ENCODE measurements around the gene LHX2. TPM values are rescaled to one million over a fixed set of nuclear protein-coding genes. Genes with fewer than 3 reads are reported as not detected.

Gene LHX2
- total and polyA plus RNA-seq, 12 donors: 0.06 to 0.37 (median 0.24) TPM; not detected in 9

DNA sequence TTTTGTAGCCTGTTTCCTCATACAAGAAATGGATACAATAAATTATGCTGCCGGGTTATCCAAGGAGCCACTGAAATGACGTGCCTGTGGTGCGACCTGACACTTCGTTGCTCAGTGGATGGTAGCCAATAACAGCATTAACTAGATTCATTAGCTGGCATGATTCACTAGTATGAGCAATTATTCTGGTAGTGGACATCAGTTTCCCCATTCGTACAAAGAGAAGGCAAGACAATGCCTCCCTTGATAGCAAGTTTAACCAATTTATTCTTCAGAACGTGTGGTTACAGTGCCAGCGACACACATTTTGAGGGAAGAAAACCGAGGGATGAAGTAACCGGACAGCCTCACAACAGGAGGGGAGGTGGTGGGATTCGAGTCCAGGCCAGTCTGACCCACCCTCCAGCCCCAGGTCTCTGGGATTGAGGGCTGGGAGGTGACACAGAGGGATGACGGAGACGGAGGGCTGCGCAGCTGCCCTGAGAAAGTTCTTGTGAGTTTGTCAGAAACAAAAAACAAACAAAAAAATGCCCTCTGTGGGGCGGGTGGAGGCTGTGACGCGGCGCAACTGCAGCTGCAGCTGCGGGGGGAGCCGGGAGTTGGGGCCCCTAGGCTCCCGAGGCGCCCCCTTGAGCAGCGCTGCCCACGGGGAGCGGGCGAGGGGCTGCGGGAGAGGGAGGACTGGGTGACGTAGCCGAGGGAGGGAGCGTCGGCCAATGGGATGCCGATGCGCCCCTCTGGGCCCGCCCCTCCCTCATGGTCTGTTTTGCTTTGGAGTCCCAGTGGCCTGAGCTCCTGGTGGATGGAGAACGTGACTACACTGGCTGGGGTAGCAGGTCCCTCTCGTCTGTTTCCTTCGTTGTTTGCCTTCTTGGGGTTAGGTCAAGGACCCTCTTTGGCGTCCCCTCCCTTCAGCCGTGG is 10.9 kb downstream of the LHX2 start:
- no peak for TF ChIP-seq POLR2A (IDR thresholded peaks at IDR 0.05)
- TF ChIP-seq, protein P1, sequence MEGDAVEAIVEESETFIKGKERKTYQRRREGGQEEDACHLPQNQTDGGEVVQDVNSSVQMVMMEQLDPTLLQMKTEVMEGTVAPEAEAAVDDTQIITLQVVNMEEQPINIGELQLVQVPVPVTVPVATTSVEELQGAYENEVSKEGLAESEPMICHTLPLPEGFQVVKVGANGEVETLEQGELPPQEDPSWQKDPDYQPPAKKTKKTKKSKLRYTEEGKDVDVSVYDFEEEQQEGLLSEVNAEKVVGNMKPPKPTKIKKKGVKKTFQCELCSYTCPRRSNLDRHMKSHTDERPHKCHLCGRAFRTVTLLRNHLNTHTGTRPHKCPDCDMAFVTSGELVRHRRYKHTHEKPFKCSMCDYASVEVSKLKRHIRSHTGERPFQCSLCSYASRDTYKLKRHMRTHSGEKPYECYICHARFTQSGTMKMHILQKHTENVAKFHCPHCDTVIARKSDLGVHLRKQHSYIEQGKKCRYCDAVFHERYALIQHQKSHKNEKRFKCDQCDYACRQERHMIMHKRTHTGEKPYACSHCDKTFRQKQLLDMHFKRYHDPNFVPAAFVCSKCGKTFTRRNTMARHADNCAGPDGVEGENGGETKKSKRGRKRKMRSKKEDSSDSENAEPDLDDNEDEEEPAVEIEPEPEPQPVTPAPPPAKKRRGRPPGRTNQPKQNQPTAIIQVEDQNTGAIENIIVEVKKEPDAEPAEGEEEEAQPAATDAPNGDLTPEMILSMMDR (IDR thresholded peaks at IDR 0.05): no peak
- no peaks in the 10 kb centered on the region for H3K9me3 ChIP-seq (replicated peaks in 1 of 3)
- 7 to 14% (median 10%) methylated on average over 24 to 38 of the region's 38 CpGs for WGBS, 4 donors
- peaks cover 13 to 20% of the 10 kb centered on the region in 2 donors for H3K4me1 ChIP-seq (replicated peaks in 1 of 2)
- no peaks in the 10 kb centered on the region for H3K36me3 ChIP-seq (replicated peaks in 1 of 2)
- no peak overlapping the region for H3K27ac ChIP-seq
- H3K4me3 ChIP-seq: no peak overlapping the region
- intact Hi-C loops (cut with DNase I): no loop called here
- DNase-seq: no peak
- H3K27me3 ChIP-seq: peaks cover 68% of the 10 kb centered on the region

DNA sequence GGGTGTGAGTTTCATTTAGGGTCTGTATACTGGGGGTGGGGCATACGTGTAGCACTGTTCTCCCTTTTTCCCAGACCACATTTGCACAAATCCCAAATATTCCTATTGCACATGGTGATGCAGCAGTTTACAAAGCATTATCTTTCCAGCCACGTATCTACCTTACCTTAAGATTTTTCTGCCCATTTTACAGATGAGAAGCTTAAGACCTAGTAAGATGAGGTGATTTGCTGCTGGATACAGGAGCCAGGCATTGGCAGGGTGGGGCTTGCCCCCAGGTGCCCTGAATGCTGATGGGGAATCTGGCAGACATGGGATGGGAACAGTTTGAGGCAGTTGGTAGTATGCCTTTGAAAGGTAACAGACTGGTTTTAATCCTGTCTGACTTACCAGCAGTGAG is 12.5 kb downstream of the LHX2 start:
- WGBS, 4 donors: 58 to 77% (median 72%) methylated on average over 2 of the region's 2 CpGs
- Histone ChIP-seq H3K36me3 (replicated peaks in 1 of 2) (no peaks in the 10 kb centered on the region), H3K27me3 (peaks cover 51% of the 10 kb centered on the region), H3K9me3 (replicated peaks in 1 of 3) (no peaks in the 10 kb centered on the region), H3K27ac (no peak overlapping the region), H3K4me1 (replicated peaks in 1 of 2) (peaks cover 0 to 5% of the 10 kb centered on the region in 2 donors), H3K4me3 (no peak overlapping the region)
- intact Hi-C loops (cut with DNase I): no loop called here
- no peak for TF ChIP-seq POLR2A (IDR thresholded peaks at IDR 0.05)
- TF ChIP-seq, protein P1 (IDR thresholded peaks at IDR 0.05): no peak
- DNase-seq: no peak

DNA sequence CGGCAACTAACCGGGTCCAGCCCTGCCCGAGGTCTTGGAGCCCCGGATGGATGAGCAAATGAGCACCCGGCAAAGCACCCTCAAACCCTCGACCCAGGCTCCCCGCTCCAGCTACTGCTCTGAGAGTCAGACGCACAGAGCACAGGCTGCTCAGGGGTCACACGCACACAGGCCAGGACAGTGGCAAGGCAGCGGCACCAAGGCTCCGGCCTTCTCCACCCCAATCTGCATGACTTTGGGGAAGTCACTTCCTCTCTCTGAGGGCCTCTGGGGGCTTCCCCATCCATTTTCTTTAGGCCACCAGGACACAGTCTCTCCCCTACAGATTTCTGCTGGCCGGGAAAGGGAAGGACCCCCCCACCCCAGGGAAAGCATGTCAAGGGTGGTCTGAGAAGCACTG is 18.0 kb downstream of the LHX2 start:
- Histone ChIP-seq H3K4me3 (no peak overlapping the region), H3K27ac (no peak overlapping the region), H3K36me3 (replicated peaks in 1 of 2) (no peaks in the 10 kb centered on the region), H3K4me1 (replicated peaks in 1 of 2) (no peaks in the 10 kb centered on the region), H3K9me3 (replicated peaks in 1 of 3) (no peaks in the 10 kb centered on the region), H3K27me3 (peaks cover 36% of the 10 kb centered on the region)
- intact Hi-C loops (cut with DNase I): loop anchor here in 1 of 2 donors (10.0 kb wide), 1 partner anchor 315 kb away; no protein-coding TSS in a partner anchor
- TF ChIP-seq, protein P1 (IDR thresholded peaks at IDR 0.05): no peak
- TF ChIP-seq POLR2A (IDR thresholded peaks at IDR 0.05): no peak
- DNase-seq: no peak
- 84 to 88% (median 85%) methylated on average over 10 to 12 of the region's 12 CpGs for WGBS, 4 donors

DNA sequence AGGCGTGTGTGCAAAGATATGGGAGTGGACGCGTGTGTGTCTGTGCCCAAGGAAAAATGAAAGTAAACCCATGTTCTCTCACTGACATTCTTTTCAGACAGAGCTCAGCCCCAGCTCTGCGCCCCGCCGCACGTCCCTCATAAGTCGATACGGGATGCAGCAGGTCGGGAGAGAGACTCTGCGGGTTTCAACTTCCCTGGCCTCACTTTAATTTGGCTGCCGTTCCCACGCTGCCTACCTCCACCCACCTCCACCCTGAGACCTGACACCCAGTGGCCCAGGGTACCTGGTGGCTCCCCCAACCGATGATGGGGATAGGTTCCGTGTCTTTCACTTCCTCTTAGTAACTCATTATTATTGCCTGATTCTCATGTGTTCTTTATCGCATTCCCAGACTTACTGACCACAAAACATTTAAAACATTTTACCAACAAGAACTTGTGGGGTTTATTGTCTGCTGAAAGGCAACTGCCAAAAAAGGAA is 19.4 kb downstream of the LHX2 start:
- WGBS, 4 donors: 75 to 79% (median 76%) methylated on average over 16 of the region's 16 CpGs
- no peak for DNase-seq
- Histone ChIP-seq H3K9me3 (replicated peaks in 1 of 3) (no peaks in the 10 kb centered on the region), H3K4me3 (no peak overlapping the region), H3K36me3 (replicated peaks in 1 of 2) (no peaks in the 10 kb centered on the region), H3K4me1 (replicated peaks in 1 of 2) (no peaks in the 10 kb centered on the region), H3K27me3 (peaks cover 30% of the 10 kb centered on the region), H3K27ac (no peak overlapping the region)
- intact Hi-C loops (cut with DNase I): loop anchor here in 1 of 2 donors (10.0 kb wide), 1 partner anchor 316 kb away; no protein-coding TSS in a partner anchor
- TF ChIP-seq, protein P1 (IDR thresholded peaks at IDR 0.05): no peak
- TF ChIP-seq POLR2A (IDR thresholded peaks at IDR 0.05): no peak

Measured in adrenal gland (tissue), 12 donors.